GM23248 (cell line): Measurements from ENCODE around the gene ATP6V1C2.

Experiments
- EZH2 ChIP-seq: fragments of 200-600 bp; sonication (generic); IDR thresholded peaks from 2 replicates; pipeline ENCODE4 v1.6.1; 2018; ENCODE audit warnings: antibody characterized with exemption, mild to moderate bottlenecking; ENCODE audit not compliant: insufficient read depth, poor library complexity, severe bottlenecking
- EZH2phosphoT487 ChIP-seq: fragments of 200-600 bp; sonication (generic); IDR thresholded peaks from 2 replicates; pipeline ENCODE4 v1.6.1; 2018; ENCODE audit warnings: antibody characterized with exemption, moderate library complexity, mild to moderate bottlenecking, low read depth; ENCODE audit not compliant: insufficient read depth

- TF ChIP-seq EZH2 (peak; percentile 92), EZH2phosphoT487 (peak; percentile 86)
Measured at GRCh38 chr2:10721396-10722251, at the start of gene ATP6V1C2.
